Sigmoid colon (tissue), 4 donors: ENCODE results near the gene KCNJ10.

Experiments used
- CTCF ChIP-seq, 4 experiments: fragments of 450-650 bp in 3 of 4; fragments of 200-600 bp in 1 of 4; IDR thresholded peaks; one replicate each; pipeline ENCODE4 v1.5.1; 2016 to 2019; ENCODE audit warnings: antibody characterized with exemption in 4 of 4, mild to moderate bottlenecking in 3 of 4, moderate library complexity in 2 of 4
- EP300 ChIP-seq, 4 donors: sonication (generic); formaldehyde crosslinking; IDR thresholded peaks; one replicate each; pipeline ENCODE4 v1.6.1; 2017; ENCODE audit warnings: antibody characterized with exemption in 4 of 4
- POLR2A ChIP-seq, 2 donors: fragments of 450-650 bp; IDR thresholded peaks; one replicate each; pipeline ENCODE4 v1.6.1; 2016; ENCODE audit warnings: antibody characterized with exemption in 2 of 2, mild to moderate bottlenecking in 2 of 2, moderate library complexity in 2 of 2

GRCh38 chr1:159981351-159982055 lies 88.5 kb downstream of the KCNJ10 start:
- TF ChIP-seq CTCF (IDR thresholded peaks at IDR 0.05) = no peak
- no peak for TF ChIP-seq POLR2A (IDR thresholded peaks at IDR 0.05)
- no peak for TF ChIP-seq EP300 (IDR thresholded peaks at IDR 0.05)
